GM12892 (cell line): Measurements from ENCODE around the gene SIRT2. TPM values are rescaled to one million over a fixed set of nuclear protein-coding genes. Genes with fewer than 3 reads are reported as not detected.
"Not testable (repeated sequence)": the region's sequence is repeated elsewhere in the genome, so short reads cannot be mapped to it uniquely, and the experiment has no call there.

Experiments used
- DNase-seq: peaks from one replicate; pipeline ENCODE4 v3.0.0; 2011; ENCODE audit not compliant: insufficient read length
- FAIRE-seq: peaks from 2 replicates; lab custom pipeline; 2011; peaks lifted over from hg19 to GRCh38; lab: Jason Lieb, UNC
- POLR2A ChIP-seq: IDR thresholded peaks from 2 replicates; pipeline ENCODE4 v1.6.1; 2011; ENCODE audit warnings: low read depth, low read length, control low read depth
- POLR2AphosphoS5 ChIP-seq: IDR thresholded peaks from 2 replicates; pipeline ENCODE4 v1.6.1; 2011; ENCODE audit warnings: low read depth, low read length, control low read depth
- TAF1 ChIP-seq: IDR thresholded peaks from 2 replicates; pipeline ENCODE4 v1.6.1; 2011; ENCODE audit warnings: low read depth, mild to moderate bottlenecking, control low read depth, low read length, borderline replicate concordance
- polyA plus RNA-seq: library from polyadenylated mRNA; unstranded; fragments of >200 nt; gene quantifications from one replicate; pipeline ENCODE4 v1.2.1, GENCODE V29; 2012; ENCODE audit warnings: missing spikeins, inconsistent platforms; ENCODE audit not compliant: missing spikeins

The SIRT2 gene
- polyA plus RNA-seq = 19.7 TPM

DNA sequence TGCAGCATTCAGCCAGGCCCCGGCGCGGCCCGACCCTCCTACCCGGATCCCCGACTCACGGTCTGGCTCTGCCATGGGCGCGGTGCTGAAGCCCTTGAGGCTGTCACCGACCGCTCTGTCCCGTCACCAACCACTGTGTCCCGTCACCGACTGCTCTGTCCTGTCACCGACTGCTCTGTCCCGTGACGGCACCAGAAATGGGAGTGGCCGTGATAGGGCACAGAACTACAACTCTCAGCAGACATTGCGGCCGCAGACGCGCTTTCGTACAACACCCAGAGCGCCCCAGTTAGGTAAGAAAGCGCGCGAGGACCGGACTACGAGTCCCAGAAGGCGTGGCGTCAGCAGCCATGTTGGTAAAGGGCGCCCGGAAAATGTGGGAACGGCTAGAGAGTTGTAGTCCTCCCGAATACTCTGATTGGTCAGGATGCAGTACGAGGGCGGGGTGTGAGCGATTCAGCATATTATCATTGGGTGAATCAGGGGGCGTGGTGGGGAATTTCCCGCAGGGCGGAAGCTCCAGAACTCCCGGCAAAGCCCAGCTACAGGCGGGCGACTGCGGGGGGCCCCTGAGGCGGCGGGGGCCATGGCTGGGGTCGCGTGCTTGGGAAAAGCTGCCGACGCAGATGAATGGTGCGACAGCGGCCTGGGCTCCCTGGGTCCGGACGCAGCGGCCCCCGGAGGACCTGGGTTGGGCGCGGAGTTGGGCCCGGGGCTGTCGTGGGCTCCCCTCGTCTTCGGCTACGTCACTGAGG is at the start of gene SIRT2, which contains the start of gene NFKBIB:
TSS of gene SIRT2 (minus strand) at position 172 of the 755 bp plus-strand sequence. CDS start at position 75, 97 bp downstream.
TSS of gene NFKBIB (plus strand) at position 523 of the 755 bp plus-strand sequence. CDS start at position 587, 64 bp downstream.
- DNase-seq = peak; percentile 97
- FAIRE-seq = peak; percentile 99
- TF ChIP-seq POLR2A (peak; percentile 49; the same call in 1 of the 2 replicates), POLR2AphosphoS5 (0 out of 2 replicates have a peak, but pooled peaks have one; percentile 11), TAF1 (no peak)

DNA sequence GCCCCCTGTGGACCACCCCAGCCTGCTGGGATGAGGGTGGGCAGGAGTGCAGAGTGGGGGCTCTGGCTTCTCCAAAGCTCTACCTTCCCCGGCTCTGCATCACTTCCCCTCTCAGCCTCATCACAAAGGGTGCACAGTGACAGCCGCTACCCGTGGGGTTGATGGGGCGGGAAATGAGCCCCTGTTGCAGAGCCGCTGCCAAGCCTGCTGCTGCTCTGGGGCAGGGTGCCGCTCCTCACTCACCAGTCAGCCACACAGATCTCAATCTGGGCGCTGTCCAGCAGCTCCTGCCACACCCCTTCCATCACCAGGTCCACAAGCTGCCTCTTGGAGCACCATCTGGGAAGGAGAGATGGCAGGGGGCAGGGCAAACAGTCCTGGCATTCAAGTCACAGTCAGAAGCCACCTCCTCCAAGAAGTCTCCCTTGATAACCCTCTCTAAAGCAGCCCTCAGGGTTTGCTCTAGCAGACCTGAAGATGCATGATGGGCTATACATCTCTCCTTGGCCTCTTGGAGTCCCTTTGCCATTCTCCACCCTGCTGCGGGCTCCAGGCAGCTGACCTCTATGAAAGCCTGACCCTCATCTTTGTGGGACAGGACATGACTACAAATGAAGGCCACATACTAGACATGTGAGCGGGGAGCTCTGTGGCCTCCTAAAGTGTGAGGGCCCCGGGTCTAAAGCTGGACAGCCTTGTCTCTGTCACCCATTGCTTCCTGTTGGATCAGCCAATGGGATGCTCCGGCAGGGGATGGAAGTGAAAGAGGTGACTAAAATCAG is 47.0 kb upstream of the SIRT2 start:
- no peak for DNase-seq
- FAIRE-seq = no peak
- no peak for TF ChIP-seq POLR2AphosphoS5
- TF ChIP-seq TAF1 = no peak
- no peak for TF ChIP-seq POLR2A

DNA sequence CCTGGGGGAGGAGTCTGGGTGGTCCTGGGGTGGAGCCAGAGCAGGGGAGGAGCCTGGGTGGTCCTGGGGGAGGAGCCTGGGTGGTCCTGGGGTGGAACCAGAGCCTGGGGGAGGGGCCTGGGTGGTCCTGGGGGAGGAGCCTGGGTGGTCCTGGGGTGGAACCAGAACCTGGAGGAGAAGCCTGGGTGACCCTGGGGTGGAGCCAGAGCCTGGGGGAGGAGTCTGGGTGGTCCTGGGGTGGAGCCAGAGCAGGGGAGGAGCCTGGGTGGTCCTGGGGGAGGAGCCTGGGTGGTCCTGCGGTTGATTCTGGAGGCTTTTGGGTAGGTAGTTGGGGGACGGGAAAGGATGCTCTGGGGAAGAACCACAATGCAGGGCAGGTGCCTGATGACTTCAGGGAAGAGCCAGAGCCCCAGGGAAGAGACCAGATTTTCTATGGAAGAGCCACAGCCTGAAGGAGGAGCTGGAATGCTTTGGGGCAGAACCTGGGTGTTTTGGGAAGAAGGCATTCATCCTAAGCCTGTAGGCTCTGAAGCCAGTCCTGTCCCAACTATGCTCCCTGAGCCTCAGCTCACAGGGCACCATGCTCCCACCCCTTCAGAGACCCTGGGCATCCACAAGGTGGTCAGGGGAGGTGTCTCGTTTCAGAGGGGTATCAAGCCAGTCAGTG is 46.3 kb upstream of the SIRT2 start:
- no peak for DNase-seq
- no peak for FAIRE-seq
- TF ChIP-seq POLR2AphosphoS5 (no peak), POLR2A (no peak), TAF1 (no peak)

DNA sequence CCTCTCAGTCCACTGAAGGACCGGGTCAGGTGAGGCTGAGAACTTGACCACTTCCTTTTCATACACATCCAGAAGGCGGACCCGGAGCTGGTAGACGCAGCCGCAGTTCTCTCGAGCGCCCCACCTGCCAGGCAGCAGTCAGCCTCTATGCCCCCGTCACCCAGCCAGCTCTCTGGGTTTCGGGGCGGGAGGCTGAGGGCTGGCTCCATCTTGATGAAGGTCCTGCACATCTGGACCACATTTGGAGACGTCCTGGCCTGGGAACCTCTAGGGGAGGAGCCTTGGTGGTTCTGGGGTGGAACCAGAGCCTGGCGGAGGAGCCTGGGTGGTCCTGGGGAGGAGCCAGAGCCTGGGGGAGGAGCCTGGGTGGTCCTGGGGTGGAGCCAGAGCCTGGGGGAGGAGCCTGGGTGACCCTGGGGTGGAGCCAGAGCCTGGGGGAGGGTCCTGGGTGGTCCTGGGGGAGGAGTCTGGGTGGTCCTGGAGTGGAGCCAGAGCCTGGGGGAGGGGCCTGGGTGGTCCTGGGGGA is 45.6 kb upstream of the SIRT2 start:
- DNase-seq = no peak

DNA sequence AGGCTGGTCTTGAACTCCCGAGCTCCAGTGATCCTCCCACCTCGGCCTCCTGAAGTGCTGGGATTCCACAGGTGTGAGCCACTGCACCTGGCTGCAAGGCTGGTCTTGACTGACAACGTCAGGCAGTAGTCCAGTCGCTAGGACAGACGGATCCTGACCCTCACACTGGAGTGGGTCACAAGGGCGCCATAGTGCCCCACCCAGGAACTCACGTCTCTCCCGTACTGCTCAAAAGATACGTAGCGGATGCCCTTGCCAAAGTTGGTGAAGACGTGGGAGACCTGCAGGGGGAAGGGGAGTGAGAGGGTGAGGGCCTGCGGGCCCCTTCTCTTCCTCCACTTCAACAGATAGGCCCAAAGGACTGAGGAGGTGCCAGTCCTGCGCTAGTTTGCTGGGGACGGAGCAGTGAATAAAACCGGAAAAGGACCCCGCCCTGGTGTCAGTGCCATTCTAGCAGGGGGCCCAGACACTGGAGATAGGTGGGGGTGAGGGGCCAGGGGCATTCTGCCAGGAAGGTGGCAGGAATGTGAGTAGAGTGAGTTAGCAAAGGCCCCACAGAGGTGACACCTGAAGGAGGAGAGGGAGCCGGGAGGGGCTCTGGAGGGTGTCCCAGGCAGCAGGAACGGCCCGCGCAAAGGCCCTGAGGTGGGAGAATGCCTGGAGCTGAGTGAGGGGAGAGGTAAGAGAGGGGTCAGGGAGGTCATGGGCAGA is 43.2 kb upstream of the SIRT2 start:
- FAIRE-seq = no peak
- no peak for DNase-seq
- TF ChIP-seq TAF1 (no peak), POLR2A (no peak), POLR2AphosphoS5 (no peak)

More for the DNA sequence above, 45.6 kb upstream of the SIRT2 start:
- FAIRE-seq = no peak
- TF ChIP-seq TAF1 (no peak), POLR2A (no peak), POLR2AphosphoS5 (no peak)

DNA sequence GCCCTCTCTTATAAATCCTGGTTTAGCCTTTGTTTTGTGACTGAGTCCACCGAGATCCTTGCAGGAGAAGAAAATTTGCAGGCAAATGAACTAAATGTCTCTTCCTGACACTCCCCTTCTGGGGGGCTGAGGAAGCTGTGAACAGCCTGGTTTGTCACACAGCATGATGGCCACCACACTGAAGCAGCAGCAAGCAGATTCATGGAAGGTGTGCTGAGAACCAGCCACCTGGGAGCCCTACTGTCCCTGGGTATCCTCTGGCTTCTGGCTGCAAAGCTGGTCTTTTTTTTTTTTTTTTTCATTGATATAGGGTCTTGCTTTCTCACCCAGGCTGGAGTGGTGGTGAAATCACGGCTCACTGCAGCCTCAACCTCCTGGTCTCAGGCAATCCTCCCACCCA is 42.6 kb upstream of the SIRT2 start:
- FAIRE-seq (no peak), DNase-seq (no peak)
- TF ChIP-seq POLR2A = no peak
- no peak for TF ChIP-seq POLR2AphosphoS5
- no peak for TF ChIP-seq TAF1

DNA sequence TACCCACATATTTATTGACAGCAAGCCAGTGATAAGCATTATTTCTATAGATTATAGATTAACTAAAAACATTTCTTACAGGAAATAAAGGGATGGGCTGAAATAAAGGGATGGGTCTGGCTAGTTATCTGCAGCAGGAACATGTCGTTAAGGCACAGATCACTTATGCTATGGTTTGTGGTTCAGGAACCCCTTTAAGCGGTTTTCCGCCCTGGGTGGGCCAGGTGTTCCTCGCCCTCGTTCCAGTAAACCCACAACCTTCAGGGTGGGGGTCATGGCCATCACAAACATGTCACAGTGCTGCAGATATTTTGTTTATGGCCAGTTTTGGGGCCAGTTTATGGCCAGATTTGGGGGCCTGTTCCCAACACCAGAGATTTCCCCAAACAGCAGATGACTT is 42.0 kb upstream of the SIRT2 start:
- not testable (repeated sequence) for FAIRE-seq, DNase-seq

DNA sequence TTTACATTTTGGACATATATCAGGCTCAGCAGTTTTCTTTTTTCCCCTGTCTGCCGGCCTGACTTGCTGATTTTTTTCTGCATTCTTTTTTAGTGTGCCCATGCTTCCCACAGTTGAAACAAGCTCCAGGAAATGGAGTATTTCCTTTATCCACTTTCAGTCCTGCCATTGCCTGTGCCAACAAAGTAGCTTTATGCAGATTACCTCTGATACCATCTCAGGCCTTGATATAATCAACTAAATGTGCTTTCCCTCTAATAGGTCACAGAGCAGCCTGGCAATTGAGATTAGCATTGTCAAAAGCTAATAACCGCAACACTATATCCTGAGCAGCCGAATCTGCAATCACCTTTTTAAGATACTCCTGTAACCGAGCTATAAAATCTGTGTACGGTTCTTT is 40.5 kb upstream of the SIRT2 start:
- no peak for DNase-seq
- no peak for TF ChIP-seq TAF1
- TF ChIP-seq POLR2A = no peak
- no peak for TF ChIP-seq POLR2AphosphoS5
- no peak for FAIRE-seq

DNA sequence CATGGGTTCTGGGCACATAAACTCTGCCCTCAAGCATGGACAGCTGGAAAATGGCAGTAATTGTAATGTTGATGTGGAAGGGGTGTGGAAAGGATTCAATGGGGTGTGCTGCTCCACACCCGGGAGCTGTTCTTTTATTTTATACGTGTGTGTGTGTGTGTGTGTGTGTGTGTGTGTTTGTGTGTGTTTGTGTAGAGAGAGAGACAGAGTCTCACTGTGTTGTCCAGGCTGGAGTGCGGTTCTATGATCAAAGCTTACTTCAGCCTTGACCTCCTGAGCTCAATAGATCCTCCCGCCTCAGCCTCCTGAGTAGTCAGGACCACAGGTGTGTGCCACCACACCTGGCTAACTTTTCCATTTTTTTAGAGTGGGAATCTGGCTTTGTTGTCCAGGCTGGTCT is 34.1 kb upstream of the SIRT2 start:
- TF ChIP-seq POLR2AphosphoS5 = no peak
- no peak for TF ChIP-seq TAF1
- TF ChIP-seq POLR2A = no peak
- no peak for FAIRE-seq
- DNase-seq = no peak

DNA sequence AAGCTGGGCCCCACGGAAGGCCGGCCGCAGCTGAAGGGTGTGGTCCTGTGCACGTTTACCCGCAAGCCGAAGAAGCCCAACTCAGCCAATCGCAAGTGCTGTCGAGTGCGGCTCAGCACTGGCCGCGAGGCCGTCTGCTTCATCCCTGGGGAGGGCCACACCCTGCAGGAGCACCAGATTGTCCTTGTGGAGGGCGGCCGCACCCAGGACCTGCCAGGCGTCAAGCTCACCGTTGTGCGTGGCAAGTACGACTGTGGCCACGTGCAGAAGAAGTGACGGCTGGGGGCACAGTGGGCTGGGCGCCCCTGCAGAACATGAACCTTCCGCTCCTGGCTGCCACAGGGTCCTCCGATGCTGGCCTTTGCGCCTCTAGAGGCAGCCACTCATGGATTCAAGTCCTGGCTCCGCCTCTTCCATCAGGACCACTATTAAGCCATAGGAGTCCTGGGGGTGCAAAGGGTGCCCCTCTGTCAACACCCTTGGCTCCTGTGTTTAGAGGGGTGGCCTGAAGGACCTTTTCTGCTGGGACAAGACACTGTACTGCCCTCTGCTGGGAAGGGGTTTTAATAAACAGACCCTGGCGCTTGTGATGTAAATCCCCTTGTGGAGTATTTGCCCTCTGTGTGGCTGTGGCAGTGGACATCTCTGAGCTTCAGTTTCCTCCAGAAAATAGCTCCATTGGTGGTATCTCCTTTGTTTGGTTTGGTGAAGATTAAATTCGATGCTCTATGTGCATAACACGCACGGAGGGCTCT is 33.2 kb upstream of the SIRT2 start:
- no peak for TF ChIP-seq TAF1
- no peak for TF ChIP-seq POLR2A
- no peak for TF ChIP-seq POLR2AphosphoS5
- FAIRE-seq = no peak
- no peak for DNase-seq

DNA sequence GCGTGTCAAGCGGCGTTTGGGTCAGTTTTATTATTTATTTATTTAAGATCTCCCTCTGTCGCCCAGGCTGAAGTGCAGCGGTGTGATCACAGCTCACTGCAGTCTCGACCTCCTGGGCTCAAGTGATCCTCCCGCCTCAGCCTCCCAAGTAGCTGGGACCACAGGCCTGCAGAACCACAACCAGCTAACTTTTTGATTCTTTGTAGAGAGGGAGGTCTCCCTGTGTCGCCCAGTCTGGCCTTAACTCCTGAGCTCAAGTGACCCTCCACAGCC is 32.0 kb upstream of the SIRT2 start:
- FAIRE-seq (no peak), DNase-seq (no peak)
- no peak for TF ChIP-seq POLR2AphosphoS5
- no peak for TF ChIP-seq POLR2A
- TF ChIP-seq TAF1 = no peak
